GM21737 (cell line): Measurements from ENCODE around the gene MYL11.
A peak's percentile ranks its signal among the peaks of the same experiment; 100 is the strongest.
"Not testable (repeated sequence)": the region's sequence is repeated elsewhere in the genome, so short reads cannot be mapped to it uniquely, and the experiment has no call there.

ENCODE experiments used
- ATAC-seq: cut with Tn5 transposase; IDR thresholded peaks from one replicate; pipeline ENCODE4 v1.9.1; 2021; ENCODE audit warnings: mild to moderate bottlenecking, moderate library complexity; ENCODE audit not compliant: unreplicated experiment

The MYL11 gene

DNA sequence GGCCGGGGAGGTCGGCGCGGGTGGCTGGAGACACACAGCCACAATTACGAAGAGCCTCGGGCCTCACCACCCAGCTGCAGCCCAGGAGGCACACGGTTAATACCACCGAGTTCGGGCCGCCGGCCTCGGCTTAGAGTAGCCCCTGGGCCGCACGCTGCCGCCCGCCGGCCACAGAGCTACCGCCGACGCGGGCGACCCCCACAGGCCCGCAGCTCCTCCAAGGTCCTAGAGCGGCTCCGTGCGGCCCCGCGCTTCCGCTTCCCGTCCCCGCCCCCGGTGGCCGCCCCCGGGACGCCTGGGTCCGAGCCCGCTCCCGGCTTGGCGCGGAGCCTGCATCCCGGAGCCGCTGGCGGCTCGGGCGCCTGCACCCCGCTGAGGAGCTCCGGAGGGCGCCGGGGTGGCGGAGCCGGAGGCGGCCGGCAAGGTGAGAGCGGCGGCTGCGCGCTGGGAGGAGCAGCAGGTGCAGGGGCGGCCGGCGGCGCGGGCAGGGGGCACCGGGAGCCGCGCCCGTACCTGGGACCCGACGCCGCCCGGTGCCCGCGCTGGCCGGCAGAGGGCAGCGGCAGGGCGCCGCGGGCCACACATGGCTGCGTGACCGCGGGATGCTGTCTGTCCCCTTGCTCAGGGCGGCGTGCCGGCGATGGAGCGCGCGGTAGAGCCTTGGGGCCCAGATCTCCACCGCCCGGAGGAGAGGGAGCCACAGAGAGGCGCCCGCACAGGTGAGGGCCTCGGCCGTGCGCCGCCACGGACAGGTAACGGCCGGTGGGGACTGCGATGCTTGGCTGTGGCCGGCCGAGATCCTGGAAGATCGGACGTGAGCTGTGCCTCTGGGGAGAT, 20.8 kb downstream of the MYL11 start, which contains the start of gene ZNF48:
ZNF48 (plus strand) TSS at position 266 of the 837 bp plus-strand sequence; CDS start at position 641, 375 bp downstream.
- ATAC-seq = peak; percentile 63

DNA sequence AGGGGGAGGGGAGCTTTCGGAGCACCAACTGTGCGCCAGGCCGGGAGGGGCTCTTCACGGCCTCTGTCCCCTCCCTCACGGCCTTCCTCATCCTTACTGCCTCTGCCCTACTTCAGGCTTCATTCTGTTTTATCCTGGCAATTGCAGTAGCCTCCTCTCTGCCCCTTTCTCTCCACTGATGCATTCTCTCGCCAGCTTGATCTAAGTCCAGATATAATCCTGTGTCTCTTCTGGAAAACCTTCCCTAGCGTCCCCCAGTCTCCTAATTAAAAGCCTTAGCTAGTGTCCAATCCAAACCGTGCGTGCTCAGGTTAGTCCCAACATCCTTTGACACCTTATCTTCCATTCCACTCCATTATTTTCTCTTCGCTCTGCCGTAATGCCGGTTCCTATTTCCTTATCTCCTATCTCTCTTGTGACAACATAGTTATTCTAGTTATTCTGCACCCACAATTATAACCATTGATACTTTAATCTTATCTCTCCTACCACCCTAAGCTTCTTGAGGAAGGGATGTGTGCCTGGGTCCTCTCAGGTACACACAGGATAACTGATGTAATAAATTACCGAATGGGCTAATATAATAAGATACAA, 21.5 kb downstream of the MYL11 start:
- no peak for ATAC-seq

DNA sequence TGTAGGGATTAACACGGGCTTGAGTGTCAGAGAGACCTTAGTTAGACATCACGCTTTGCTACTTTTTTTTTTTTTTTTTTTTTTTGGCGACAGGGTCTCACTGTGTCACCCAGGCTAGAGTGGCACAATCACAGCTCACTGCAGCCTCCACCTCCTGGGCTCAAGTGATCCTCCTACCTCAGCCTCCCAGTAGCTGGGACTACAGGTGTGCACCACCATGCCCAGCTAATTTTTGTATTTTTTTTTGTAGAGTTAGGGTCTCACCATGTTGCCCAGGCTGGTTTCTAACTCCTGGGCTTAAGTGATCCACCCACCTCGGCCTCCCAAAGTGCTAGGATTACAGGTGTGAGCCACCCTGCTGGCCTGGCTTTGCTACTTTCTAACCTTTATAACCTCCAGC, 22.0 kb downstream of the MYL11 start:
- ATAC-seq = not testable (repeated sequence)

DNA sequence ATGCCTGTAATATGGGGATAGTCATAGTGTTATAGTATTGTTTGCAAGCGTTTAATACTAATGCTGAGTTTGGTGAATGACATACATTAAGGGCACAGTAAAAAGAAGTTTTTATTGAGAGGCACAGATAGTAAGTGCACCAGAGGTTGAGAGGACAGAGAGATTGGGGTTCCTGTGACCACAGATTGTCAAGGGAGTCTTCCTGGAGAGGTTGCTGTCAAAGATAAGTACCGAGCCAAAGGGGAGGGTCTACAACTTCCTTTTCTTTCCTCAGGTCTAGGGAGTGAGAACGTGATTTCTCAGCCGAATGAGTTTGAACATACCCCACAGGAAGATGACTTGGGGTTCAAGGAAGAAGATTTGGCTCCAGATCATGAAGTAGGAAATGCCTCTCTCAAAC, 22.5 kb downstream of the MYL11 start:
- ATAC-seq = no peak

DNA sequence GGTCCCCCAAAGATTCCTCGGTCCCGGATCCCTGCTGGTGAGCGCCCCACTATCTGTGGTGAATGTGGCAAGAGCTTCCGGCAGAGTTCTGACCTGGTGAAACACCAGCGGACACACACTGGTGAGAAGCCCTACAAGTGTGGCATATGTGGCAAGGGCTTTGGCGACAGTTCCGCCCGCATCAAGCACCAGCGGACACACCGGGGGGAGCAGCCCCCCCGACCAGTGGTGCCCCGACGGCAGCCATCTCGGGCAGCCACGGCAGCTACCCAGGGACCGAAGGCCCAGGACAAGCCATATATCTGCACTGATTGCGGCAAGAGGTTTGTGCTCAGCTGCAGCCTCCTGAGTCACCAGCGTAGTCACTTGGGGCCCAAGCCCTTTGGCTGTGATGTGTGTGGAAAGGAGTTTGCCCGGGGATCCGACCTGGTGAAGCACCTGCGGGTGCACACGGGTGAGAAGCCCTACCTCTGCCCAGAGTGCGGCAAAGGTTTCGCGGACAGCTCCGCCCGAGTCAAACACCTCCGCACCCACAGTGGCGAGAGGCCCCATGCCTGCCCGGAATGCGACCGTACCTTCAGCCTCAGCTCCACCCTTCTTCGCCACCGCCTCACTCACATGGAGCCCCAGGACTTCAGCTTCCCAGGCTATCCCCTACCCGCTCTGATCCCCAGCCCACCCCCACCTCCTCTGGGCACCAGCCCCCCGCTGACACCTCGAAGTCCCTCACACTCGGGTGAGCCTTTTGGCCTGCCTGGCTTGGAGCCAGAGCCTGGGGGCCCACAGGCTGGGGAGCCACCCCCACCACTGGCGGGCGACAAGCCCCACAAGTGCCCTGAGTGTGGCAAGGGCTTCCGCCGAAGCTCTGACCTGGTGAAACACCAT, 23.4 kb downstream of the MYL11 start:
- no peak for ATAC-seq

DNA sequence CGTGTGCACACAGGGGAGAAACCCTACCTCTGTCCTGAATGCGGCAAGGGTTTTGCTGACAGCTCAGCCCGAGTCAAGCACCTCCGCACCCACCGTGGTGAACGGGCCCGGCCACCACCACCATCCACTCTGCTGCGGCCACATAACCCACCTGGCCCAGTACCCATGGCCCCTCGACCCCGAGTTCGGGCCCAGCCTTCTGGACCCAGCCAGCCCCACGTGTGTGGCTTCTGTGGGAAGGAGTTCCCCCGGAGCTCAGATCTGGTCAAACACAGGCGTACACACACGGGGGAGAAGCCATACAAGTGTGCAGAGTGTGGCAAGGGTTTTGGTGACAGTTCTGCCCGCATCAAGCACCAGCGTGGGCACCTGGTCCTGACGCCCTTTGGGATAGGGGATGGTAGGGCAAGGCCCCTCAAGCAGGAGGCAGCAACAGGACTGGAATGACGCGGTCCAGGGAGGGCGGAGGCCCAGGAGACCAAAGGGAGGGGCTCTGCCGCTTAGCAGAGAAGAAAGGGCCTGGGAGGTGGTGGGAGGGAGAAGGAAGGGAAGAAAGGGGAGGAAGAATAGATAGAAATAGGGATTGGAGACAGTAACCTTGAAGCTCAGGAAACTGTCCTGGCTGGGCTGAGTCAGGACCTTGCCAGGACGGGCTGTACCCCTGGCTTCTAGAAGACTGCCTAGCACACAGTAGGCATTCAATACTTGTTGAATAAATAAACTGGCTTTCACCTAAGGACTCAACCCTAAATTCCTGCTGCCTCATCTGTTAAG, 24.2 kb downstream of the MYL11 start:
- ATAC-seq = no peak

DNA sequence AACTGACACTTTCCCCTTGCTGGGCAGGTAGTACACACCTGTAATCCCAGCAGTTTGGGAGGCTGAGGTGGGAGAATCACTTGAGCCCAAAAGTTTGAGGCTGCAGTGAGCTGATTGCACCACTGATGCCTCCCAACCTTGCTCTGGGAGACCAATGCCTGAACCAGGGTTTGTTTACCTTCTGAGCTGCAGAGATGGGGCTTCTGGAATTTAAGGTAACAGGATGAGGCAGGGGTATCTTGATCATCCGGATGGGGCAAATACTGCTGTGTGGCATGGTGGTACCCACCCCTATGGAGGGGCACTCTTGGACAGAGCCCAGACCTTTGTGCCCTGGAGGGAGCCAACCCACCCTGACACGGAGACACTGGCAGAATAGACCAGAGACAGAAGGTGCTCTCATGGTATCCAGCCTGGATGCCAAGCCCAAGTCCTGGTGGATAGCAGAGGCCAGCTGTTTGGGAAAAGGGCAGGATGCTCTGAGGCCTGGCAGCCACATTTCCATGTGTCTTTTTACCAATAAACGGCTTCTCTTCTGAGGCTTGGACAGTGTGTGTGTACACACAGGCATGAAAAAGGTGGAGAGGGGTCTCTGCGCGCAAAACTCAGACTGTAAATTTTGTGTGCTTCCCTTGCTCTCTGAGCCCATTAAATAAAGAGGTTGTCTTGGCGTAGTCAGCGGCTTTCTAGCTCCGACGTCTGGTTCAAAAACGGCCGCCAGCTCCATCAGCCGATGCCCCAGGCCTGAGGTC, 25.0 kb downstream of the MYL11 start:
- ATAC-seq = no peak

DNA sequence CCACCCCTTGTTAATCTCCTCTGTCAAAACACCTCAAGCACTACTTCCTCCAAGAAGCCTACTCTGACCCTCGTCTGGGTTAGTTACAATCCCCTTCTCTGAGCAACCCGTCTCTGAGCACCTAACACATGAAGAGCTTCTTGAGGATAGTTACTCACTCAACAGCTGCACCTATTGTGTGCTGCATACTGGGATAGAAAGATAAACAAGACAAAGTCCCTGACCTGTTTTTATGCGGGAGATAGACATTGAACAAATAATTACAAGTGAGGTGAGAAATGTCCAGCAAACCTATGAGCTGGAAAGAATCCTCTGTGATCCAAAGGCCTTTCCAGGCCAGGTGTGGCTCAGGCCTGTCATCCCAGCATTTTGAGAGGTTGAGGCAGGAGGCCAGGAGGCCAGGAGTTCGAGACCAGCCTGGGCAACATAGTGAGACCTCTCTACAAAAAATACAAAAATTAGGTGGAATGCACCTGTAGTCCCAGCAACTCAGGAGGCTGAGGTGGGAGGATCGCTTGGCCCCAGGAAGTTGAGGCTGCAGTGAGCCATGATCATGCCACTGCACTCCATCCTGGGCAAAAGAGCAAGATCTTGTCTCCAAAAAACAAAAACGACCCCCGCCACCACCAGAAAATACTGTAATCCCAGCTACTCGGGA, 27.3 kb downstream of the MYL11 start:
- ATAC-seq = no peak

DNA sequence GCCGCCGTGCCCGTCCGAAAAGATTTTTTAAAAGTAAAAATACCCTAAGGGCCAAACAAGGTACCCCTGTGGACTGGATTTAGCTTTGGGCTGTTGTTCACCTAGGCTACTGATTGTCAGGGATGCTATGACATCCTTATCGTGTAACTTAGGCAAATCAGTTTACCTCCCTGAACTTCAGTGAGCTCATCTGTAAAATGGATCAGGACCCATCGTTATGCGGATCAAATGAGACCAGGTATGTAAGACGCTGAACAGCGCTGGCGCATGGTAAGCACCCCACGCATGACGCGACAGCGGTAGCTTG, 32.1 kb downstream of the MYL11 start:
- ATAC-seq = no peak

DNA sequence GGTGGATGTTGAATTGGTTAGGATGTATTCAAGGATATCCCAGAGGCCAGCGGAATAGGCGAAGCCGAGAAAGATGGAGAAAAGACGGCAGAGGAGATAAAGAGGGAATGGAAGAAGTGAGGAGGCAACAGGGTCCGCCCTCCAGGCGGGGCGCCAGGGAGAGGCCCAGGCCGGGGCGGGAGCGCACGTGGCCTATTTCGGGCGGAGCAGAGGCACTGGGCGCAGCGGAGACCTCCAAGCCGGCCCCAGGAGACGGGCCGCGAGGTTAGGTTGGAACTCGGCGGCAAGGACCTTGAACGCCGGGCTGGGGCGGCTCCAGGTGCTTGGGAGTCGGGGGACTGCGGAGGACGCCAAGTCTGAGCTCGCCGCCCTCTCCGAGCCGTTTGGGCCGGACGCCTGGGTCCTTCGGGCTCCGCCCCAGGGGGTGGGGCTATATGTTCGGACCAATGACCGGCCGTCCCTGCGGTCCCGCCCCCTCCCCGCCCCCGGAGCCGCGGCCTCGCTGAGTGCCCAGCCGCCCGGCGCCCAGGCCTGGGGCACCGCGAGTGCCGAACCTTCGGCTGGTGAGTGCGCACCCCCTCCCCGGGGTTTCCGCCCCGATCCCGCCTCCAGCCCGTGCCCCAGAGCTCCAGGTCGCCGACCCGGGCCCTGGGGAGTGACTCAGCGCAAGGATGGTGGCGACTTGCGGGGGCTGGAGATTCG, 32.7 kb downstream of the MYL11 start, which contains the start of gene ZNF771:
ZNF771 (plus strand) TSS at position 505 of the 702 bp plus-strand sequence. CDS start 448 bp downstream, outside the sequence.
- peak; percentile 72 for ATAC-seq

DNA sequence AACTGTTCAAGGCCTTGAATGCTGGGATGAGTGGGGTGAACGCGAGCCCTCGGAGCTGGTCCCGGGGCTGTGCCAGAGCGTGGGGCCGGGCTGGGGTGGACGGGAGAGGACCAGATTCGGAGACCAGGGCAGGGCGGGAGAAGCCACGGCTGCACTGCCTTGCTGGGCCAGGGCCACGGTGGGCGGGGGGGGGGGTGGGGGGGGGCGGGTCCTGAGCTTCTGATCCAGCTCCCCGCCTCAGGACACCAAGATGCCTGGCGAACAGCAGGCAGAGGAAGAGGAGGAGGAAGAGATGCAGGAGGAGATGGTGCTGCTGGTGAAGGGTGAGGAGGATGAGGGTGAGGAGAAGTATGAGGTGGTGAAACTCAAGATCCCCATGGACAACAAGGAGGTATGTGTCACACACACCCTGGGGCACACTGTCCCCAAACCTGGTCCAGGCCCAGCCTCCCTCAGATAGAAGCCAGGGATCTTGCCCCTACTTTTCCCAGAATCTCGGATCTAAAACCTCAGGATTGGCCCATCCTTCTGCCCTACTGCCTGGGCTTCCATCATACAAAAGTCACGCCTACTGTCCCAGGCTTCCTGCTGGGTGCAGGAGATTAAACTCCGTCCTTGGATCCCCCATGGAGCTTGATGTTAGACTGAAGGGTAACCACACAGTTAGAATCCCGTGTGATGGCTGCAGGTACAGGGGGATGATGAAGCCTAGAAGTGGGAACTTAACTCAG, 33.4 kb downstream of the MYL11 start:
- no peak for ATAC-seq

DNA sequence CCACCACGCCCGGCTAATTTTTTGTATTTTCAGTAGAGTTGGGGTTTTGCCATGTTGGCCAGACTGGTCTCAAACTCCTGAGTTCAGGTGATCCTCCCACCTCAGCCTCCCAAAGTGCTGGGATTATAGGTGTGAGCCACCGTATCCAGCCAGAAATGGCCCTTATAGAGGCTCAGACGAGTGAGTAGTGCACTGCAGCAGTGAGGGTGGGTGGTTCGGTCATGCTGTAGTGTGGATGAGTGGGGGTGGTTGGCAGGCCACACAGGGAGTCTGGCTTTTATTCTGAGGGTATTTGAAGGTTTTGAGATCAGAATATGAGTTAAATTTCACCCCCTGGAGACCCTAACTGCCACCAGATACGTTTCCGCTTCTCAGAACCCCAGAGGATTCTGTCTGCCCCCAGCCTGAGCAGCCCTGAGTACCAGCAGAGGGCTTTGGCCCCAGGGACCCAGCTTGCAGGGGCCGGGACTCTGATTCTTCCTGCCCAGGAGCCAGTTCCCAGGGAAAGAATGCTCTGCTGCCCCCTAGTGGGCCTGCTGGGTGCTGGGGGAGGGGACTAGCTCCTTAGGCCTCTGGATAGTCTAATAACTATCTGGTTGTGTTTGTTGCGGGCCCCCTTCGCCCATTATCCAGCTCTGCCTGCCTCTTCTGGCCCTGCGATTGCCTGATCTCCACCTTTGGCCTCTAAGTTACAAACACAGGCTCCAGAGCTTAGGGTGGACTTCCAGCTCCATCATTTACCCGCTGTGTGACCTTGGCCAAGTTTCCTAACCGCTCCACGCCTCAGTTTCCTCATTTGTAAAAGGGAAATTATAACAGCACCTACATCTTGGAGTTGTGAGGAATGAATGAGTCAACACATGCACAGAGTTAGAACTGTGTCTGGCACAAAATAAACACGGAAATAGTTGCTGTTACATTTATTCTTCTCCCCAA, 34.8 kb downstream of the MYL11 start:
- ATAC-seq = peak; percentile 47

DNA sequence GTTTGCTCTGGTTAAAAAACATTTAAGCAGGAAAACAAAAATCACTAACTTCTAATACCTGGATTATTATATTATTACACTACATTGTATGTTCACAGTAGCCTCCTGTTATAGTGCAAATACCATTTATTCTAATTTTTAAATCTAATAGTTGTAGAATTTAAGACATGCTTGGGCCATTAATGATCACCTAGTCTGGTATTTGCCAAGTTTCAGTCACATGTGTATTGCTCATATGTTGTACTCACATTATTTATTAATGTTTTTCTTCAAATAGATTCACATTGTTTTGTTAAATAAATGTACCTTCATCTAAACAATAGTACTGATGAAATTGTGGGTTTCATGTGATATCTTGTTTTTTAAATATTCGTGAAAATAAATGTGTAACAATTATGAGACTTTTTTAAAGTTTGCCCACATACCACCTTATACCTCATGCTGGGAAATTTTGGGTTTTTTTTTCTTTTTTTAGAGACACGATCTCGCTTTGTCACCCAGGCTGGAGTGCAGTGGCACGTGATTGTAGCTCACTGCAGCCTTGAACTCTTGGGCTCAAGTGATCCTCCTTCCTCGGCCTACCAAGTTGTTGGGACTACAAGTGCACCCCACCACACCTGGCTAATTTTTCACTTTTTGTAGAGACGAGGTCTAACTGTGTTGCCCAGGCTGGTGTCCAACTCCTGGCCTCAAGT, 38.7 kb downstream of the MYL11 start:
- no peak for ATAC-seq

DNA sequence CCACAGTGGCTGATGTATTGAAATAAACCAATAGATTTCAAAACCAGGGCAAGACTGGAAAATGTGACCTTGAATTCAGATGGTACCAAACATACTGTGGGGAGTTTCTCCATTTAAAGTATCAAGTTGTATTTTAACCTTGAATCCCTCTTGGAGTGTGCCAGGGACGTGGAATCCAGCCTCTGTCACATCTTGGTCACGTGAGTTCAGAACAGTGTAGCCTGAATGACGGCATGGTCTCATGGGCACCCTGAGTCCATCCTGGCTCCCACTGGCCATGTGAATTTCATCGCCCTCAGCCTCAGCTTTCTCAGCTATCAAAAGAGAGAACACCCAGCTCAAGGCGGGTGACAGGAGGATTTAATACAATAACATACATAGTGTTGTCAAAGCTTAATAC, 39.6 kb downstream of the MYL11 start:
- ATAC-seq = no peak

DNA sequence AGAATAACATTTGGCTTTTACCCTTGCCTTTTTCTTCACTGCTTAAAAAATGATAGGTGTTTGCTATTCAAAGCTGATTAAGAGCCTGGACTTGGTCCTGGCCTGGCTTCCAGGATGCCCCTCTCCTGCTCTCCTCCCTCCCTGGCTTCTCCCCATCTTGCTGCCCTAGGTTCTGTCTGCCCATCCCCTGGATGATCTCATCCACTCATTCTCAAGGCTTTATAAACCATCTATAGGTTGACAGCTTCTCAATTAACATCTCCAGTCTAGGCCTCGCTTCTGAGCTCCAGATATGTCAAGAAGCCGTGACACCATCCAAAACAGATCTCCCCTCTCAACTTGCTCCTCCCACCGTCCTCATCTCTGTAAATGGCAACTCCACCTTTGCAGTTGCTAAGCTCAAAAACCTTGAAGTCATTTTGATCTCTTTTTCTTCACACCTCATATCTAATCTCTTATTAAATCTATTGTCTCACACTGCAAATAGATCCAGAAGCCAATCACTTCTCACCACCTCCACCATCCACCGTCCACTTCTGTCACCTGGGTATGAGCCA, 41.5 kb downstream of the MYL11 start:
- ATAC-seq = no peak
